ENCODE data around the gene NLRX1. TPM values are rescaled to one million over a fixed set of nuclear protein-coding genes. Genes with fewer than 3 reads are reported as not detected.

Gene NLRX1
- total and polyA plus RNA-seq, 10 donors = 3.6 to 18.7 (median 14.0) TPM

DNA sequence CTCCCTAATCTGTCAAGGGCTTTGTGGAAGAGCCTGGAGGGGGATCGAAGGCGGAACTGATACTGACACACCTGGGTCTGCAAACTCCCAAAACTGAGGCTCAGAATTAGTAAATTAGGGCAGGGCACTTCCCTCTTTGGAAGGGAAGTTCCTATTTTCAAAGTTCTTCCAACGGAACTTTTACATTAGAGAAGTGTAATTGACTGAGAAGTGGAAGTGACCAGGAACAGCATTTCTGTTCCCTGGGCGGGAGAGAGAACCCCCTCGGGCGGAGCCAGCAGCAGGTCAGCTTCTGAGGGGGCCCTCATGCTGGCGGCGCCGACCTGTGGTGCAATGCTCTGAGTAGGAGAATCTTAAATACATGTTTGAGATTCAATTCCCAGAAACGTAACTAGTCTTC is 36.6 kb downstream of the NLRX1 start:
- 25 to 34% (median 29%) methylated on average over 10 of the region's 10 CpGs for WGBS, 5 donors
- peak overlapping the region in 7 of 8 donors; percentile 87 to 98 (median 95) for H3K4me3 ChIP-seq

DNA sequence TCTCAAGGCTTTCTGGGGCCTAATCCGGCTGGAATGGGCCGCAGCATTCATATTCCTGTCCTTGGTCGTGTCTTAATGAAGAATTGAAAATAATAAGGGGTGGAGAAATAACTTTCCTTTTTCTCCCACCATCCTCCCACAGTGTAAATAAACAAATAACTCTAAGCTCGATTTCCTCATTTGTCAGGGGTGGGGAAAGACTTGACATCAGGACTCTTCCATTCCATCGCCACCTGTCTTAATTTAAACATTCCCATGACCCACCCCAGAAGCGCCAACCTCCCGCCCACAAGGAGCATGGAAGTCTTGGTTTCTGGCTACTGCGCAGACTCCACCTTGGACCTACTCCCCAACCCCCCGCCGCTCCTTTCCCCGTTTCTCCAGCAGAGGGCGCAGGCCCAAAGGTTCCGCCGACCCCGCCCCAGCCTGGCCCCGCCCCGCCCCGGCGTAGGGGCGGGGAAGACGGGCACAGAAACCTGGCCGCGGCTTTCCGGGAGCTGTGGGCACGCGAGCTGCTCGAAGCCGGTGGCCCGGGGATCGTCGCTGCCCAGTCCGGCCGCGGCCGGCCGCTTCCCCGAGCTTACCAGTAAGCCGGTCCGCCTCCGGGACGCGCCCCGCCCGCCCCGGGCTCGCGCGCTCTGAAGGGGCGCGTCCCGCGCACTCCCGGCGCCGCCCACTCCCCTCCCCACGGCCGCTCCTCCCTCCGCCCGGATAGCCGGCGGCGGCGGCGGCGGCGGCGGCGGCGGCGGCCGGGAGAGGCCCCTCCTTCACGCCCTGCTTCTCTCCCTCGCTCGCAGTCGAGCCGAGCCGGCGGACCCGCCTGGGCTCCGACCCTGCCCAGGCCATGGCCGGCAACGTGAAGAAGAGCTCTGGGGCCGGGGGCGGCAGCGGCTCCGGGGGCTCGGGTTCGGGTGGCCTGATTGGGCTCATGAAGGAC is 37.3 kb downstream of the NLRX1 start, which contains the start of gene CBL:
TSS of gene CBL (plus strand) at position 766 of the 937 bp plus-strand sequence. CDS start at position 845, 79 bp downstream.
- Histone ChIP-seq H3K4me1 (peaks cover 14 to 57% (median 45%) of the 10 kb centered on the region in 6 donors), H3K9me3 (no peaks in the 10 kb centered on the region), H3K27ac (peak within 1 kb of the TSS; percentile 81 to 98 (median 96)), H3K36me3 (no peaks in the 10 kb centered on the region), H3K4me3 (peak within 1 kb of the TSS; percentile 87 to 98 (median 94)), H3K27me3 (replicated peaks in 1 of 7) (no peaks in the 10 kb centered on the region)
- DNase-seq = peak; percentile 98
- TF ChIP-seq POLR2A (IDR thresholded peaks at IDR 0.05) (peak in 2 of 3 donors; percentile 18 to 49), POLR2AphosphoS5 (IDR thresholded peaks at IDR 0.05) (peak; percentile 67 to 77 (median 68))
- TF ChIP-seq, protein P1, sequence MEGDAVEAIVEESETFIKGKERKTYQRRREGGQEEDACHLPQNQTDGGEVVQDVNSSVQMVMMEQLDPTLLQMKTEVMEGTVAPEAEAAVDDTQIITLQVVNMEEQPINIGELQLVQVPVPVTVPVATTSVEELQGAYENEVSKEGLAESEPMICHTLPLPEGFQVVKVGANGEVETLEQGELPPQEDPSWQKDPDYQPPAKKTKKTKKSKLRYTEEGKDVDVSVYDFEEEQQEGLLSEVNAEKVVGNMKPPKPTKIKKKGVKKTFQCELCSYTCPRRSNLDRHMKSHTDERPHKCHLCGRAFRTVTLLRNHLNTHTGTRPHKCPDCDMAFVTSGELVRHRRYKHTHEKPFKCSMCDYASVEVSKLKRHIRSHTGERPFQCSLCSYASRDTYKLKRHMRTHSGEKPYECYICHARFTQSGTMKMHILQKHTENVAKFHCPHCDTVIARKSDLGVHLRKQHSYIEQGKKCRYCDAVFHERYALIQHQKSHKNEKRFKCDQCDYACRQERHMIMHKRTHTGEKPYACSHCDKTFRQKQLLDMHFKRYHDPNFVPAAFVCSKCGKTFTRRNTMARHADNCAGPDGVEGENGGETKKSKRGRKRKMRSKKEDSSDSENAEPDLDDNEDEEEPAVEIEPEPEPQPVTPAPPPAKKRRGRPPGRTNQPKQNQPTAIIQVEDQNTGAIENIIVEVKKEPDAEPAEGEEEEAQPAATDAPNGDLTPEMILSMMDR (IDR thresholded peaks at IDR 0.05 in 8 of 11, conservative IDR thresholded peaks at IDR 0.05 in 3 of 11) = peak; percentile 91 to 99 (median 99)
- intact Hi-C loops (cut with DNase I; ENCODE audit: low total_unique reads) = no loop called here
- 0 to 2% (median 1%) methylated on average over 30 to 88 of the region's 88 CpGs for WGBS, 5 donors

More for the DNA sequence above, 36.6 kb downstream of the NLRX1 start:
- no peak for TF ChIP-seq POLR2AphosphoS5 (IDR thresholded peaks at IDR 0.05)
- no peak for TF ChIP-seq POLR2A (IDR thresholded peaks at IDR 0.05)
- TF ChIP-seq, protein P1 (IDR thresholded peaks at IDR 0.05 in 8 of 11, conservative IDR thresholded peaks at IDR 0.05 in 3 of 11) = no peak
- H3K27me3 ChIP-seq (replicated peaks in 1 of 7) = no peaks in the 10 kb centered on the region
- intact Hi-C loops (cut with DNase I; ENCODE audit: low total_unique reads) = no loop called here
- no peaks in the 10 kb centered on the region for H3K9me3 ChIP-seq
- H3K36me3 ChIP-seq = no peaks in the 10 kb centered on the region
- peak; percentile 87 for DNase-seq
- peak overlapping the region in 7 of 8 donors; percentile 94 to 98 (median 96) for H3K27ac ChIP-seq
- H3K4me1 ChIP-seq = peaks cover 14 to 49% (median 41%) of the 10 kb centered on the region in 6 donors

DNA sequence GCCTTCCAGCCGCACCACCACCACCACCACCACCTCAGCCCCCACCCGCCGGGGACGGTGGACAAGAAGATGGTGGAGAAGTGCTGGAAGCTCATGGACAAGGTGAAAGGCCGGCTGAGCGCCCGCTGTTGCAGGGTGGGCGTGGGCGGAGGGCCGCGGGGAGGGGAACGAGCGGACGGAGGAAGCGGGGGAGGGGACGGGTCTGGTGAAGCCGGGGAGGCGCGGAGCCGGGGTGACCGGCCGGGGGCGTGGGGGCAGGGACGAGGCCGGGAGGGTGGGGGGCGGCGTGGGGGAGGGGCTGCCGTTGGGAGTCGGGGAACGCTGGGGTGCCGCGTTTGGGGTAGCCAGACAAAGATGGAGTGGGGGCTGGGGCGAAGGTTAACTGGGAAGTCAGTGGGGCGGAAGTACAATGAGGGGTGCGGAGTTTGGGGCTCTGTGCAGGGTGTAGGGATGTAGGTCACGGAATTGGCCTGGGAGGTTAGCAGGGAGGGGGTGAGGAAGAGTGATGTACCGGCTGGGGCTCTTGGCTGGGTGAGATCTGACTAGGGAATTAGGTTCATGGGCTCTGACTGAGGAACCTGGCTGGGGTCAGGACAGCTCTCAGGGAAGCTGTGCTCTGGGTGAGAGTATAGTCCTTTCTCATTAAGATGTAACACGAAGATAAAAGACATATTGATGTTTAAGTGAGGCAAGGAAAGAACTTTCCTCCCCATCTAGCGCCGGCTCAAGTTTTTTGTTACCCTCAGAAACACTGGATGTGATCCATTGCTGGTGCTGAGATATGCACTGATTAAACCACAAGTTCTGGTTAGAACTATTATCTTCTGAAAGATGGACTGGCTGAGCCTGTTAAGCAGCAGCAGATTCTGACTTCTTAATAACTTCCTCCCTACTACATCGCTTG is 38.2 kb downstream of the NLRX1 start:
- TF ChIP-seq, protein P1 (IDR thresholded peaks at IDR 0.05 in 8 of 11, conservative IDR thresholded peaks at IDR 0.05 in 3 of 11) = no peak
- no peak for TF ChIP-seq POLR2AphosphoS5 (IDR thresholded peaks at IDR 0.05)
- TF ChIP-seq POLR2A (IDR thresholded peaks at IDR 0.05) = no peak
- no peaks in the 10 kb centered on the region for H3K27me3 ChIP-seq (replicated peaks in 1 of 7)
- H3K36me3 ChIP-seq = no peaks in the 10 kb centered on the region
- H3K4me1 ChIP-seq = peaks cover 14 to 66% (median 48%) of the 10 kb centered on the region in 6 donors
- intact Hi-C loops (cut with DNase I; ENCODE audit: low total_unique reads) = no loop called here
- 0 to 2% (median 2%) methylated on average over 39 to 41 of the region's 41 CpGs for WGBS, 5 donors
- peak overlapping the region; percentile 81 to 98 (median 96) for H3K27ac ChIP-seq
- H3K4me3 ChIP-seq = peak overlapping the region; percentile 87 to 98 (median 94)
- peak; percentile 93 for DNase-seq
- H3K9me3 ChIP-seq = no peaks in the 10 kb centered on the region
